ENCODE data around the gene MAML2. TPM values are rescaled to one million over a fixed set of nuclear protein-coding genes. Genes with fewer than 3 reads are reported as not detected.

Gene MAML2
- total and polyA plus RNA-seq, 4 donors, result 0.56 to 2.1 (median 1.4) TPM

GRCh38 chr11:96237766-96238266 lies 105.2 kb downstream of the MAML2 start:
- H3K27me3 ChIP-seq (ENCODE audit: control insufficient read depth in 4 of 4, insufficient read depth in 4 of 4, low read length in 3 of 4), result no peaks in the 10 kb centered on the region
- H3K9me3 ChIP-seq (ENCODE audit: control insufficient read depth in 4 of 4, low read length in 3 of 4), result no peaks in the 10 kb centered on the region
- 31% methylated on average over 1 of the region's 1 CpG for WGBS
- H3K4me1 ChIP-seq (ENCODE audit: control insufficient read depth in 4 of 4, insufficient read depth in 4 of 4, low read length in 3 of 4), result peaks cover 0 to 4% (median 0%) of the 10 kb centered on the region in 4 donors
- H3K4me3 ChIP-seq (ENCODE audit: low read depth in 1 of 3, low read length in 3 of 3), result no peak overlapping the region
- no peak overlapping the region for H3K9ac ChIP-seq (ENCODE audit: low read depth in 1 of 2, low read length in 2 of 2)
- no peaks in the 10 kb centered on the region for H3K36me3 ChIP-seq (ENCODE audit: control insufficient read depth in 4 of 4, insufficient read depth in 3 of 4, low read depth in 1 of 4, low read length in 3 of 4)
- TF ChIP-seq SP1 (IDR thresholded peaks at IDR 0.05) (no peak), YY1 (IDR thresholded peaks at IDR 0.05) (no peak), JUND (IDR thresholded peaks at IDR 0.05) (no peak)
- H3K27ac ChIP-seq (ENCODE audit: low read depth in 1 of 2, low read length in 2 of 2), result no peak overlapping the region
- DNase-seq (ENCODE audit: low spot score), result no peak

GRCh38 chr11:96235751-96236150 lies 107.2 kb downstream of the MAML2 start:
- no peaks in the 10 kb centered on the region for H3K27me3 ChIP-seq (ENCODE audit: control insufficient read depth in 4 of 4, insufficient read depth in 4 of 4, low read length in 3 of 4)
- TF ChIP-seq YY1 (IDR thresholded peaks at IDR 0.05) (no peak), FOXA1 (IDR thresholded peaks at IDR 0.05) (no peak), REST (IDR thresholded peaks at IDR 0.05) (no peak), NR2F2 (IDR thresholded peaks at IDR 0.05) (no peak), TAF1 (conservative IDR thresholded peaks at IDR 0.05) (no peak), RXRA (IDR thresholded peaks at IDR 0.05) (no peak), HNF4G (IDR thresholded peaks at IDR 0.05) (no peak), ATF3 (IDR thresholded peaks at IDR 0.05) (no peak), SP1 (IDR thresholded peaks at IDR 0.05) (no peak), FOXA2 (IDR thresholded peaks at IDR 0.05) (no peak), MAX (IDR thresholded peaks at IDR 0.05) (no peak), ZBTB33 (IDR thresholded peaks at IDR 0.05) (no peak), HNF4A (conservative IDR thresholded peaks at IDR 0.05) (no peak)
- H3K4me3 ChIP-seq (ENCODE audit: low read depth in 1 of 3, low read length in 3 of 3), result no peak overlapping the region
- H3K36me3 ChIP-seq (ENCODE audit: control insufficient read depth in 4 of 4, insufficient read depth in 3 of 4, low read depth in 1 of 4, low read length in 3 of 4), result no peaks in the 10 kb centered on the region
- no peak for DNase-seq (ENCODE audit: low spot score)
- H3K4me1 ChIP-seq (ENCODE audit: control insufficient read depth in 4 of 4, insufficient read depth in 4 of 4, low read length in 3 of 4), result no peaks in the 10 kb centered on the region
- H3K9ac ChIP-seq (ENCODE audit: low read depth in 1 of 2, low read length in 2 of 2), result no peak overlapping the region
- H3K27ac ChIP-seq (ENCODE audit: low read depth in 1 of 2, low read length in 2 of 2), result no peak overlapping the region
- no peaks in the 10 kb centered on the region for H3K9me3 ChIP-seq (ENCODE audit: control insufficient read depth in 4 of 4, low read length in 3 of 4)
- 75% methylated on average over 4 of the region's 4 CpGs for WGBS

All from liver (tissue), 9 donors.